Stimulated activated naive CD8-positive, alpha-beta T cell treated with anti-CD3 and anti-CD28 coated beads, Interleukin-15, Interleukin-2, amounts not matched to agents 100 ng/mL and 50 ng/mL, for 24 hours (primary cell): Measurements from ENCODE around the gene ZEB1.
"Not testable (repeated sequence)": the region's sequence is repeated elsewhere in the genome, so short reads cannot be mapped to it uniquely, and the experiment has no call there.

Source experiments
- H3K27ac Mint-ChIP-seq: one replicate; pipeline ENCODE4 v1.8.0; 2021; ENCODE audit warnings: mild to moderate bottlenecking, mixed read lengths
- H3K27me3 Mint-ChIP-seq: one replicate; pipeline ENCODE4 v1.8.0; 2021; ENCODE audit warnings: mixed read lengths
- H3K36me3 Mint-ChIP-seq: one replicate; pipeline ENCODE4 v1.8.0; 2021; ENCODE audit warnings: low read depth, mixed read lengths
- H3K4me1 Mint-ChIP-seq: one replicate; pipeline ENCODE4 v1.8.0; 2021; ENCODE audit warnings: low read depth, mixed read lengths
- H3K4me3 Mint-ChIP-seq: one replicate; pipeline ENCODE4 v1.8.0; 2021; ENCODE audit warnings: mild to moderate bottlenecking, mixed read lengths
- H3K9me3 Mint-ChIP-seq: one replicate; pipeline ENCODE4 v1.8.0; 2021; ENCODE audit warnings: mixed read lengths

Gene ZEB1

DNA sequence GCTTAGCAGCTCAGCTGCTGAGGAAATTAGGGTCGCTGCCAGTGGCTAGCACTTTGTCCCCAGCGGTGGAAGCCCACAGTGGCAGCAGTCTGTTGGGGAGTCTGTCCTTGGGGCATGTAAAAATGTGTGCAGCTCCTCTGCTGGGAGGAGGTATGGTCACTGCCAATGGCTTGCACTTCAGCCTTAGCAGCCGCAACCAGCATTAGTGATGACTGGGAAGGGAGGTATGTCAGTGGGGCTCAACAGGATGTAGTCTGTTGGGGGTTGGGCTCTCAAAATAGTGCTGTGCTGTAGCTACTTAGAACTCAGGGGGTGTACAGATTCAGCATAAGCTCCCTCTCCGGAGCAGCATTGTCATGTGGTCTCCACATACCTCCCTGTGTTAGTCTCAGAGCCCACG lies 189.9 kb downstream of the ZEB1 start:
- no peak overlapping the region for H3K4me3 Mint-ChIP-seq
- peaks cover 42% of the 10 kb centered on the region for H3K9me3 Mint-ChIP-seq
- H3K4me1 Mint-ChIP-seq, result peaks cover 8% of the 10 kb centered on the region
- H3K27ac Mint-ChIP-seq, result no peak overlapping the region
- no peaks in the 10 kb centered on the region for H3K27me3 Mint-ChIP-seq
- peaks cover 60% of the 10 kb centered on the region for H3K36me3 Mint-ChIP-seq

GRCh38 chr10:31509989-31510388 lies 191.0 kb downstream of the ZEB1 start:
- Mint-ChIP-seq H3K36me3 (peaks cover 57% of the 10 kb centered on the region), H3K9me3 (peaks cover 31% of the 10 kb centered on the region), H3K27me3 (no peaks in the 10 kb centered on the region), H3K4me1 (peaks cover 8% of the 10 kb centered on the region), H3K27ac (no peak overlapping the region), H3K4me3 (no peak overlapping the region)

DNA sequence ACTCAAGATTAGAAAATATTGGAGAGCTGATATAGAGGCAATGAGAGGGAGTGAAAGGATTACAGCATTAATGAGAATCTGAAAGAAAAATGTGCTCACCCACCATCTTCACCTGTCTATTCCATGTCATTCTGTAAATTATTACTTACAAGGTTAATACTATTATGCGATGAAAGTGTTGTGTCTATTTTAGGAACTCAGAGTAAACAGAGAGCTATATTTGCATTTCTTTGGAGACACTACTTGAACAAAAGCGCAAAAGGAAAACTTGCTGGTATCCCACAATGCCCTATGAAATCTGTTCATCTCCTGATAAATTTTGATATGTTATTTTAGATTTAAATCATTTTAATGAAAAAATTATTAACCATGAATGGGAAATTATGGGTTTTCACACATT lies 196.1 kb downstream of the ZEB1 start:
- Mint-ChIP-seq H3K9me3 (no peaks in the 10 kb centered on the region), H3K27me3 (no peaks in the 10 kb centered on the region), H3K36me3 (peaks cover 35% of the 10 kb centered on the region), H3K4me3 (no peak overlapping the region), H3K27ac (peak overlapping the region; percentile 16), H3K4me1 (peaks cover 21% of the 10 kb centered on the region)

DNA sequence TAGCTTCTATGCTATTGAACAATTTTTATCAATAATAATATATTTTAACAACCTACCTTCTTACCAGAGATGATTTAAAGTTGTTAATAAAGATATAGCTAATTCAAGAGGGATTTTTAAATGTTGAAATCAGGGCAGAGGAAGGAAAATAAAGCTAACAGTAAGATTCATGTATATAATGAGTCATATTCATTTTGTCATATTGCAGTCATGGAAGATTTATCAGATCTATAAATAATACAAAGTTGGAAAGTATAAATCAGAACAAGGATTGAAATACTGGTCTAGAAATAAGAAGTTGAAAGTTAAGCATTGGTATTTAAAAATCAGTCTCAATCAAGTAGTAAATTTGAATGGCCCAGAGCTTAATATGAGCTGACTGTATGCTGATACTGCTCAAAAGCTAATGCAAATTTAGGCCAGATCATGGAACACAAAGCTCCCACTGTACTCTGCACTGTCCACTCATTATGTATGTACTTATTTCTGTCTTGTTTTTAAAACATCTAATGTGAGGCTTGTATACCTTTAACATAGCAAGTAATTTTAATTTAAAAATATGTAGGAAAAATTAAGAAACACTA lies 196.9 kb downstream of the ZEB1 start:
- Mint-ChIP-seq H3K27ac (peak overlapping the region; percentile 36), H3K27me3 (no peaks in the 10 kb centered on the region), H3K9me3 (no peaks in the 10 kb centered on the region), H3K36me3 (peaks cover 35% of the 10 kb centered on the region), H3K4me3 (no peak overlapping the region), H3K4me1 (peaks cover 21% of the 10 kb centered on the region)

DNA sequence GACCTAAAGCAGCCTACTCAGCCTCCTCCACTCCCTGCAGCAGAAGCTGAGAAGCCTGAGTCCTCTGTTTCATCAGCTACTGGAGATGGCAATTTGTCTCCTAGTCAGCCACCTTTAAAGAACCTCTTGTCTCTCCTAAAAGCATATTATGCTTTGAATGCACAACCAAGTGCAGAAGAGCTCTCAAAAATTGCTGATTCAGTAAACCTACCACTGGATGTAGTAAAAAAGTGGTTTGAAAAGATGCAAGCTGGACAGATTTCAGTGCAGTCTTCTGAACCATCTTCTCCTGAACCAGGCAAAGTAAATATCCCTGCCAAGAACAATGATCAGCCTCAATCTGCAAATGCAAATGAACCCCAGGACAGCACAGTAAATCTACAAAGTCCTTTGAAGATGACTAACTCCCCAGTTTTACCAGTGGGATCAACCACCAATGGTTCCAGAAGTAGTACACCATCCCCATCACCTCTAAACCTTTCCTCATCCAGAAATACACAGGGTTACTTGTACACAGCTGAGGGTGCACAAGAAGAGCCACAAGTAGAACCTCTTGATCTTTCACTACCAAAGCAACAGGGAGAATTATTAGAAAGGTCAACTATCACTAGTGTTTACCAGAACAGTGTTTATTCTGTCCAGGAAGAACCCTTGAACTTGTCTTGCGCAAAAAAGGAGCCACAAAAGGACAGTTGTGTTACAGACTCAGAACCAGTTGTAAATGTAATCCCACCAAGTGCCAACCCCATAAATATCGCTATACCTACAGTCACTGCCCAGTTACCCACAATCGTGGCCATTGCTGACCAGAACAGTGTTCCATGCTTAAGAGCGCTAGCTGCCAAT lies 202.2 kb downstream of the ZEB1 start:
- Mint-ChIP-seq H3K36me3 (peaks cover 57% of the 10 kb centered on the region), H3K4me3 (no peak overlapping the region), H3K27ac (no peak overlapping the region)

GRCh38 chr10:31522820-31523219 lies 203.8 kb downstream of the ZEB1 start:
- H3K4me3 Mint-ChIP-seq, result no peak overlapping the region
- H3K4me1 Mint-ChIP-seq, result peaks cover 5% of the 10 kb centered on the region
- H3K27ac Mint-ChIP-seq, result no peak overlapping the region
- peaks cover 65% of the 10 kb centered on the region for H3K36me3 Mint-ChIP-seq
- no peaks in the 10 kb centered on the region for H3K27me3 Mint-ChIP-seq
- no peaks in the 10 kb centered on the region for H3K9me3 Mint-ChIP-seq

More for the DNA sequence above, 202.2 kb downstream of the ZEB1 start:
- Mint-ChIP-seq H3K27me3 (no peaks in the 10 kb centered on the region), H3K4me1 (peaks cover 12% of the 10 kb centered on the region), H3K9me3 (no peaks in the 10 kb centered on the region)

DNA sequence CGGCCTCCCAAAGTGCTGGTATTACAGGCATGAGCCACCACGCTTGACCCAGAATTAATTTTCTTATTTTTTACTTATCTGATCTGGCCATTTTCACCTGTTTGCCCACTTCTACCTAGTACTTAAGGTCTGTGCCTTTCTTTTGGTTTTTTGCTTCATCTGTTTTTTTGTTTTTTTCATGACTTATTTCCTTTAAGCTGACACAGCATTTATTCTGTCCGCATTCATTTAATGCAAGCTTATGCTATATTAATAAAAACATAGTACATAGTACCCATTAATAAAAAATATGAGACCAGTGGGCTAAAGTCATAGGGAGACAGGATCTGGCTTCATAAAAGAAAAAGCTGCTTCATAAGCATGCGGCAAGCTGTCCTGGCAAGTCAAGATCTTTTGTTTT lies 205.4 kb downstream of the ZEB1 start:
- Mint-ChIP-seq H3K27ac (peak overlapping the region; percentile 63), H3K9me3 (no peaks in the 10 kb centered on the region), H3K27me3 (no peaks in the 10 kb centered on the region), H3K4me1 (peaks cover 5% of the 10 kb centered on the region), H3K4me3 (no peak overlapping the region), H3K36me3 (peaks cover 70% of the 10 kb centered on the region)

- H3K4me3 Mint-ChIP-seq, result no peak overlapping the region
- no peak overlapping the region for H3K27ac Mint-ChIP-seq
- H3K36me3 Mint-ChIP-seq, result peaks cover 58% of the 10 kb centered on the region
Measured at GRCh38 chr10:31526178-31526577, 207.2 kb downstream of the ZEB1 start.

GRCh38 chr10:31526681-31527080 lies 207.7 kb downstream of the ZEB1 start:
- Mint-ChIP-seq H3K4me1 (peaks cover 5% of the 10 kb centered on the region), H3K36me3 (peaks cover 53% of the 10 kb centered on the region), H3K9me3 (no peaks in the 10 kb centered on the region), H3K27me3 (no peaks in the 10 kb centered on the region), H3K4me3 (no peak overlapping the region), H3K27ac (peak overlapping the region; percentile 64)

More at GRCh38 chr10:31526178-31526577, 207.2 kb downstream of the ZEB1 start:
- Mint-ChIP-seq H3K9me3 (no peaks in the 10 kb centered on the region), H3K27me3 (no peaks in the 10 kb centered on the region), H3K4me1 (peaks cover 5% of the 10 kb centered on the region)

DNA sequence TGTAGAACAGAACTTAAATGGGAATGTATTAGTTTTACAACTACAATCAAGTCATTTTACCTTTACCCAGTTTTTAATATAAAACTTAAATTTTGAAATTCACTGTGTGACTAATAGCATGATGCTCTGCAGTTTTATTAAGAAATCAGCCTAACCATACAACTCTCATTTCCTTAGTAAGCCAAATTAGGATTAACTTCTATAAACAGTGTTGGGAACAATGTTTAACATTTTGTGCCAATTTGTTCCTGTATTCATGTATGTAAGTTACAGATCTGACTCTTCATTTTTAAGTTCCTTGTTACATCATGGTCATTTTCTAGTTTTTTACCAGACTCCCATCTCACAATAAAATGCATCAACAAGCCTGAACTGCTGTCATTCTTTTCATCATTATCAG lies 209.8 kb downstream of the ZEB1 start:
- H3K27me3 Mint-ChIP-seq, result no peaks in the 10 kb centered on the region
- no peak overlapping the region for H3K4me3 Mint-ChIP-seq
- peaks cover 44% of the 10 kb centered on the region for H3K36me3 Mint-ChIP-seq
- H3K4me1 Mint-ChIP-seq, result peaks cover 5% of the 10 kb centered on the region
- no peak overlapping the region for H3K27ac Mint-ChIP-seq
- H3K9me3 Mint-ChIP-seq, result no peaks in the 10 kb centered on the region

DNA sequence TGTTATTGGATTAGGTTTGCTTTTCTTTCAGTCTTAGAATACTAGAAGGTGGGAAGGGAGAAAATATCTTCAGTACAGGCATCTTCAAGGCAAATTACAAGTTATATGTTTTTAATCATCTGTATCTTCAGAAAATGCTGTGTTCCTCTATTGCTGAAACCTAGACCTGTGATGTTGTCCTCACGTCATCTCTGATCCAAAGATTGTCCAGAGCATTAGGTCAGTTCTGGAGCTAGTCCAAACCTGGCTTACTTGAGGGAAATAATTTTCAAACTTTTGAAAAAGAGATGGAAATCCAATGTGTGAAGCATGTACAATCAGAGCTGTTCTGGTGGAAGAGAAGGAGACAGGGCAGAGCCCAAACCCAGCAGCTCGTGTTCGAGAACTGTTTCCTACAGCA lies 217.3 kb downstream of the ZEB1 start:
- Mint-ChIP-seq H3K4me1 (no peaks in the 10 kb centered on the region), H3K36me3 (no peaks in the 10 kb centered on the region), H3K4me3 (no peak overlapping the region), H3K9me3 (no peaks in the 10 kb centered on the region), H3K27me3 (peaks cover 4% of the 10 kb centered on the region), H3K27ac (no peak overlapping the region)

GRCh38 chr10:31549896-31550295 lies 230.9 kb downstream of the ZEB1 start:
- peaks cover 3% of the 10 kb centered on the region for H3K9me3 Mint-ChIP-seq
- no peaks in the 10 kb centered on the region for H3K4me1 Mint-ChIP-seq
- no peaks in the 10 kb centered on the region for H3K36me3 Mint-ChIP-seq
- H3K27me3 Mint-ChIP-seq, result no peaks in the 10 kb centered on the region
- H3K27ac Mint-ChIP-seq, result no peak overlapping the region
- H3K4me3 Mint-ChIP-seq, result no peak overlapping the region

- Mint-ChIP-seq H3K27ac (no peak overlapping the region), H3K27me3 (peaks cover 13% of the 10 kb centered on the region), H3K4me3 (no peak overlapping the region), H3K9me3 (peaks cover 19% of the 10 kb centered on the region), H3K36me3 (peaks cover 6% of the 10 kb centered on the region), H3K4me1 (no peaks in the 10 kb centered on the region)
Measured at GRCh38 chr10:31554556-31554955, 235.5 kb downstream of the ZEB1 start.

- Mint-ChIP-seq H3K36me3 (peaks cover 6% of the 10 kb centered on the region), H3K4me3 (no peak overlapping the region), H3K27me3 (peaks cover 13% of the 10 kb centered on the region), H3K27ac (no peak overlapping the region), H3K9me3 (peaks cover 31% of the 10 kb centered on the region), H3K4me1 (no peaks in the 10 kb centered on the region)
Measured at GRCh38 chr10:31557854-31558253, 238.8 kb downstream of the ZEB1 start.

GRCh38 chr10:31568252-31568861 lies 249.3 kb downstream of the ZEB1 start:
- not testable (repeated sequence) for H3K36me3 Mint-ChIP-seq, H3K9me3 Mint-ChIP-seq, H3K27ac Mint-ChIP-seq, H3K4me1 Mint-ChIP-seq, H3K4me3 Mint-ChIP-seq
- H3K27me3 Mint-ChIP-seq, result peaks cover 35% of the 10 kb centered on the region
